HepG2 (cell line): ENCODE data around the gene MED9. TPM values are rescaled to one million over a fixed set of nuclear protein-coding genes. Genes with fewer than 3 reads are reported as not detected.
A peak's percentile ranks its signal among the peaks of the same experiment; 100 is the strongest.

ENCODE experiments used
- ARID4A ChIP-seq: sonication (generic); formaldehyde crosslinking; IDR thresholded peaks from 2 replicates; pipeline ENCODE4 v1.5.0; 2020; ENCODE audit warnings: mild to moderate bottlenecking, missing genetic modification reagents, borderline replicate concordance
- HNRNPLL ChIP-seq: fragments of 200-400 bp; formaldehyde crosslinking; IDR thresholded peaks from 2 replicates; pipeline ENCODE4 v1.6.1; 2017; ENCODE audit warnings: mild to moderate bottlenecking, low read depth, low read length; ENCODE audit not compliant: poor library complexity, severe bottlenecking
- MAFK ChIP-seq, 2 experiments: IDR thresholded peaks in 1 of 2; conservative IDR thresholded peaks in 1 of 2; 2 replicates each; pipeline ENCODE4 v1.6.1; 2011; ENCODE audit warnings: improper control_type of control experiment in 2 of 2, low read length in 2 of 2
- MXD1 ChIP-seq: sonication (generic); formaldehyde crosslinking; IDR thresholded peaks from 2 replicates; pipeline ENCODE4 v1.4.0; 2020; ENCODE audit warnings: mild to moderate bottlenecking, missing genetic modification reagents
- SNAI1 ChIP-seq: sonication (generic); formaldehyde crosslinking; IDR thresholded peaks from 2 replicates; pipeline ENCODE4 v1.5.0; 2020; ENCODE audit warnings: mild to moderate bottlenecking, missing genetic modification reagents, borderline replicate concordance
- ZFYVE20 ChIP-seq: sonication (generic); formaldehyde crosslinking; IDR thresholded peaks from 2 replicates; pipeline ENCODE4 v1.8.0; 2023; ENCODE audit warnings: low read depth, mild to moderate bottlenecking, moderate library complexity, missing genetic modification reagents, borderline replicate concordance
- ZMYM4 ChIP-seq: sonication (generic); formaldehyde crosslinking; IDR thresholded peaks from 2 replicates; pipeline ENCODE4 v1.8.1; 2023; ENCODE audit warnings: mild to moderate bottlenecking, missing genetic modification reagents
- ZNF281 ChIP-seq: sonication (generic); formaldehyde crosslinking; IDR thresholded peaks from 2 replicates; pipeline ENCODE4 v1.4.0; 2020; ENCODE audit warnings: missing genetic modification reagents, borderline replicate concordance
- ZNF687 ChIP-seq: sonication (generic); formaldehyde crosslinking; IDR thresholded peaks from 2 replicates; pipeline ENCODE4 v1.5.1; 2020; ENCODE audit warnings: mild to moderate bottlenecking, missing genetic modification reagents, moderate library complexity
- ZNF883 ChIP-seq: sonication (generic); formaldehyde crosslinking; IDR thresholded peaks from 2 replicates; pipeline ENCODE4 v1.5.1; 2020; ENCODE audit warnings: mild to moderate bottlenecking, missing genetic modification reagents; ENCODE audit errors: not compliant biosample characterization
- polyA plus RNA-seq, 8 experiments: library from polyadenylated mRNA; depleted of rRNA in 3 of 8; stranded (reverse) in 7 of 8; unstranded in 1 of 8; fragments of >200 nt; fragmentation: Illumina TruSeq in 4 of 8; extraction: Trizol in 4 of 8; gene quantifications; 2 replicates each; pipeline versions ENCODE4 v1.2.1 to v1.2.3, GENCODE V29; 2011 to 2016; ENCODE audit warnings: low read depth in 4 of 8, missing spikeins in 1 of 8, mixed read lengths in 1 of 8; ENCODE audit not compliant: insufficient read depth in 1 of 8
- total RNA-seq, 5 experiments: library from RNA; depleted of rRNA; stranded (reverse); fragments of >200 nt; fragmentation: Illumina TruSeq; extraction: Trizol; gene quantifications; 2 replicates each; pipeline ENCODE4 v1.2.3, GENCODE V29; 2016; ENCODE audit warnings: low read depth in 1 of 5

The MED9 gene
- total and polyA plus RNA-seq, 2 of the 13 experiments (the other 11 are each of a cell fraction or from before 2014, with no cell fraction given), result 11.9 to 15.1 TPM

GRCh38 chr17:17539591-17539990 is 62.8 kb downstream of the MED9 start (continued):
- TF ChIP-seq ZNF687 (peak; percentile 54), HNRNPLL (peak; percentile 17), ARID4A (CRISPR knock-in tag) (0 out of 2 replicates have a peak, but pooled peaks have one; percentile 34), MAFK (conservative IDR thresholded peaks at IDR 0.05 in 1 of 2, IDR thresholded peaks at IDR 0.05 in 1 of 2; ENCODE audit: low read length in 2 of 2) (no peak), ZNF281 (CRISPR knock-in tag) (no peak), MXD1 (no peak), ZNF883 (CRISPR knock-in tag) (peak; percentile 26), ZMYM4 (peak; percentile 34; the same call in 1 of the 2 replicates), ZFYVE20 (CRISPR knock-in tag) (no peak), SNAI1 (CRISPR knock-in tag) (0 out of 2 replicates have a peak, but pooled peaks have one; percentile 6)
